Measurements from ENCODE around the gene DUSP9. TPM values are rescaled to one million over a fixed set of nuclear protein-coding genes. Genes with fewer than 3 reads are reported as not detected.

DUSP9 gene
- total and polyA plus RNA-seq, 11 donors: 0.04 to 0.25 TPM; not detected in 9

DNA sequence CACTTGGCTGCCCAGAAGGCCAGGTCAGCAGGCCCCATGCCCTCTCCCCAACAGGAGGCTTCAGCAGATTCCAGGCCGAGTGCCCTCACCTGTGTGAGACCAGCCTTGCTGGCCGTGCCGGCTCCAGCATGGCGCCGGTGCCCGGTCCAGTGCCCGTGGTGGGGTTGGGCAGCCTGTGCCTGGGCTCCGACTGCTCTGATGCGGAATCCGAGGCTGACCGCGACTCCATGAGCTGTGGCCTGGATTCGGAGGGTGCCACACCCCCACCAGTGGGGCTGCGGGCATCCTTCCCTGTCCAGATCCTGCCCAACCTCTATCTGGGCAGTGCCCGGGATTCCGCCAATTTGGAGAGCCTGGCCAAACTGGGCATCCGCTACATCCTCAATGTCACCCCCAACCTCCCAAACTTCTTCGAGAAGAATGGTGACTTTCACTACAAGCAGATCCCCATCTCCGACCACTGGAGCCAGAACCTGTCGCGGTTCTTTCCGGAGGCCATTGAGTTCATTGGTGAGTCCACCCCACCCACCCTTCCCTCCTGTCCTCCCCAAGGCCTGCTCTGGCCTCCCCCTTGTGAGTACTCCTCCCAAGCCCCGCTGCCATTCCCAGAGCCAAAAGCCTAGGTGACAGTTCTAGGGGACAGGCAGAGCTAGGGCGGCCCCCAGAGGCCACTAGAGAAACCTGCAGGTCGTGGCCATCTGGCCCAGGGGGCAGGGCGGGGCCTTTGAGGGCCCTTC is 2.3 kb downstream of the DUSP9 start:
- H3K36me3 ChIP-seq: no peaks in the 10 kb centered on the region
- no peak overlapping the region for H3K4me3 ChIP-seq
- peaks cover 0 to 52% (median 23%) of the 10 kb centered on the region in 9 donors for H3K27me3 ChIP-seq
- WGBS, 4 donors: 73 to 79% (median 77%) methylated on average over 15 to 26 of the region's 26 CpGs
- TF ChIP-seq, protein P1, sequence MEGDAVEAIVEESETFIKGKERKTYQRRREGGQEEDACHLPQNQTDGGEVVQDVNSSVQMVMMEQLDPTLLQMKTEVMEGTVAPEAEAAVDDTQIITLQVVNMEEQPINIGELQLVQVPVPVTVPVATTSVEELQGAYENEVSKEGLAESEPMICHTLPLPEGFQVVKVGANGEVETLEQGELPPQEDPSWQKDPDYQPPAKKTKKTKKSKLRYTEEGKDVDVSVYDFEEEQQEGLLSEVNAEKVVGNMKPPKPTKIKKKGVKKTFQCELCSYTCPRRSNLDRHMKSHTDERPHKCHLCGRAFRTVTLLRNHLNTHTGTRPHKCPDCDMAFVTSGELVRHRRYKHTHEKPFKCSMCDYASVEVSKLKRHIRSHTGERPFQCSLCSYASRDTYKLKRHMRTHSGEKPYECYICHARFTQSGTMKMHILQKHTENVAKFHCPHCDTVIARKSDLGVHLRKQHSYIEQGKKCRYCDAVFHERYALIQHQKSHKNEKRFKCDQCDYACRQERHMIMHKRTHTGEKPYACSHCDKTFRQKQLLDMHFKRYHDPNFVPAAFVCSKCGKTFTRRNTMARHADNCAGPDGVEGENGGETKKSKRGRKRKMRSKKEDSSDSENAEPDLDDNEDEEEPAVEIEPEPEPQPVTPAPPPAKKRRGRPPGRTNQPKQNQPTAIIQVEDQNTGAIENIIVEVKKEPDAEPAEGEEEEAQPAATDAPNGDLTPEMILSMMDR (IDR thresholded peaks at IDR 0.05): peak in 10 of 12 donors; percentile 20 to 46 (median 29)
- no peak for TF ChIP-seq POLR2A (IDR thresholded peaks at IDR 0.05)
- peak in 3 of 4 donors; percentile 43 to 70 (median 48) for ATAC-seq
- intact Hi-C loops (cut with DNase I): loop anchor here in 5 of 10 donors (5.0 kb wide), 3 partner anchors 37 to 97 kb away; no protein-coding TSS in a partner anchor
- H3K4me1 ChIP-seq: peaks cover 0 to 19% (median 0%) of the 10 kb centered on the region in 12 donors
- no peak overlapping the region for H3K27ac ChIP-seq
- DNase-seq: peak in 2 of 5 donors; percentile 39 to 50
- peaks cover 0 to 14% (median 0%) of the 10 kb centered on the region in 12 donors for H3K9me3 ChIP-seq

DNA sequence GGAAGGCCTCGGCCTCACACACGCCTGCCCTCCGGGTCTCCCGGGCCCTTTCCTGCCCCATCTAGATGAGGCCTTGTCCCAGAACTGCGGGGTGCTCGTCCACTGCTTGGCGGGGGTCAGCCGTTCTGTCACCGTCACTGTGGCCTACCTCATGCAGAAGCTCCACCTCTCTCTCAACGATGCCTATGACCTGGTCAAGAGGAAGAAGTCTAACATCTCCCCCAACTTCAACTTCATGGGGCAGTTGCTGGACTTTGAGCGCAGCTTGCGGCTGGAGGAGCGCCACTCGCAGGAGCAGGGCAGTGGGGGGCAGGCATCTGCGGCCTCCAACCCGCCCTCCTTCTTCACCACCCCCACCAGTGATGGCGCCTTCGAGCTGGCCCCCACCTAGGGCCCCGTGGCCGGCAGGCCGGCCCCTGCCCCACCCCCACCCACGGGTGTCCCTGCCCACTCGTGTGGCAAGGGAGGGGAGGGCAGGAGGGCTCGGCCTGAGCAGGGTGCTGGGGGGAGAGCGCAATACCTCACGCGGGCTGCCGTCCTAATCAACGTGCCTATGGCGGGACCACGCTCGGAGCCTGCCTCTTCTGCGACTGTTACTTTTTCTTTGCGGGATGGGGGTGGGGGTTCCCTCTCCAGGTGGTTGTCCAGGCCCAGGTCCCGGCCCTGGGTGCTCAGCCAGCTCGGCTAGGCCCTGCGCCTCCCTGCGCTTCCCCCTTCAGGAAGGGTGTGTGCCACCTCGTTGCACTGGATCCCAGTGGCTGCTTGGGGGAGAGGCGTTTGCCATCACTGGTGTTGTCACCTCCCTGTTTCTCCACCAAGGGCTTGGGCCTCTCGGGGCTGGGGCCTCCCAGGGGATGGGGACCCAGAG is 3.1 kb downstream of the DUSP9 start:
- H3K9me3 ChIP-seq: peaks cover 0 to 14% (median 0%) of the 10 kb centered on the region in 12 donors
- peaks cover 0 to 16% (median 0%) of the 10 kb centered on the region in 12 donors for H3K4me1 ChIP-seq
- H3K36me3 ChIP-seq: no peaks in the 10 kb centered on the region
- DNase-seq: peak in 2 of 5 donors; percentile 15 to 30
- H3K4me3 ChIP-seq: no peak overlapping the region
- intact Hi-C loops (cut with DNase I): loop anchor here in 5 of 10 donors (5.0 kb wide), 3 partner anchors 38 to 98 kb away; no protein-coding TSS in a partner anchor
- 68 to 83% (median 76%) methylated on average over 36 to 40 of the region's 41 CpGs for WGBS, 4 donors
- no peak overlapping the region for H3K27ac ChIP-seq
- ATAC-seq: no peak
- peaks cover 0 to 49% (median 23%) of the 10 kb centered on the region in 9 donors for H3K27me3 ChIP-seq
- no peak for TF ChIP-seq POLR2A (IDR thresholded peaks at IDR 0.05)
- TF ChIP-seq, protein P1 (IDR thresholded peaks at IDR 0.05): peak in 1 of 12 donors; percentile 1

- H3K36me3 ChIP-seq: no peaks in the 10 kb centered on the region
- intact Hi-C loops (cut with DNase I): loop anchor here in 1 of 10 donors (5.0 kb wide), 1 partner anchor 99 kb away; no protein-coding TSS in a partner anchor
- DNase-seq (peak in 2 of 5 donors; percentile 0 to 6), ATAC-seq (no peak)
- H3K4me1 ChIP-seq: peaks cover 0 to 16% (median 0%) of the 10 kb centered on the region in 12 donors
- 84 to 95% (median 93%) methylated on average over 13 of the region's 13 CpGs for WGBS, 4 donors
- TF ChIP-seq, protein P1 (IDR thresholded peaks at IDR 0.05): no peak
- no peak for TF ChIP-seq POLR2A (IDR thresholded peaks at IDR 0.05)
- no peak overlapping the region for H3K4me3 ChIP-seq
- H3K27ac ChIP-seq: no peak overlapping the region
- H3K9me3 ChIP-seq: peaks cover 0 to 14% (median 0%) of the 10 kb centered on the region in 12 donors
- H3K27me3 ChIP-seq: peaks cover 0 to 41% (median 23%) of the 10 kb centered on the region in 9 donors
Measured at GRCh38 chrX:153650959-153651358, 4.0 kb downstream of the DUSP9 start.

Measured in heart left ventricle (tissue), 16 donors.